ENCODE measurements around the gene MYL11.

Gene MYL11

DNA sequence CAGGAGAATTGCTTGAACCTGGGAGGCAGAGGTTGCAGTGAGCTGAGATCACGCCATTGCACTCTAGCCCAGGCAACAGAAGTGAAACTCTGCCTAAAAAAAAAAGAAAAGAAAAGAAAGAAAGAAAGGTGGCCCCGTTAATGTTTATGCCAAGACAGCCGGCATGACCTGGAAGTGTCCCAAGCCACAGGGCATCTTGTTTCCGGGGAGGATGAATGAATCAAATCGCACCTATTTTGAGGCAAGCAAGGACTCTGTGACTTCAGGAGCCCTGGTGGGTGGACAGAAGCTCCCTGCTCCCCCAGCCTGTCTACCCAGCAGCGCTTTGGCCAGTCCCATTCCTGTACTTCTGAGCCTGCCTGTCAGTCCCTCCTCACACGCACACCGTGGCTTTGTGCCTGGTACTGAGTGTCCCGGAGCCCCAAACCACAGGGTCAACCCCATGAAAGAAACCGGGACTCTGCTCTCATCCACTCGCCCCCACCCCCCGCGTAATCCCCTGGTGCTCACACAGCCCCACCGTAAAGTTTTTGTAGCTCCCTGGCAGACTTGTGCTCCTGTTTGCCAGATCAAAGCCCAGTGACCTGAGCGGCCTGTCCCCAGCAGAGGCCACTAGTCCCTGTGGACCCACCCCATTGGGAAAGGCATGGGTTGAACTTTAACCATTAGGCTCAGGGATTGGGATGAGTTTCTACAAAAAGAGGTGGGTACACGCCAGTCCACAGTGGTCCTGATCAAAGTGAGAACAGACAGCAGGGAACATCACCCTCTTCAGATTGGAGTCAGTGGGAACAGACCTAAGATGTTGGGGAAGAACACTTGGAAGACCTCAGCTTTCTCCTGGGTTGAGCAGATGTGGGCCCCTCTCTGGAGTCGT, 38.8 kb upstream of the MYL11 start:
- Histone ChIP-seq H3K9me3 (ENCODE audit: control insufficient read depth, insufficient read depth, low read depth, low read length) (no peaks in the 10 kb centered on the region), H3K36me3 (ENCODE audit: control insufficient read depth in 2 of 2, insufficient read depth in 1 of 2, low read length in 2 of 2) (no peaks in the 10 kb centered on the region), H3K4me1 (ENCODE audit: control insufficient read depth, insufficient read depth, low read length) (no peaks in the 10 kb centered on the region), H3K4me3 (ENCODE audit: low read depth, low read length) (peak overlapping the region; percentile 21; the same call in 1 of the 2 replicates), H3K27ac (ENCODE audit: extremely low read depth, low read depth, low read length) (no peak overlapping the region)
- CTCF ChIA-PET, result interaction anchor here (0.7 to 1.6 kb wide), 2 partner anchors 74 to 113 kb away, joined by 3 to 6 read pairs; no protein-coding TSS in a partner anchor
- POLR2A ChIA-PET, result interaction anchor here (0.5 to 2.1 kb wide), 11 partner anchors 8 to 455 kb away, joined by 3 to 10 read pairs (median 4); partner anchors contain the start of genes CD2BP2, TBC1D10B and ZNF48
- TF ChIP-seq ZNF561 (tag by site-specific recombination; IDR thresholded peaks at IDR 0.05; ENCODE audit: borderline replicate concordance), result no peak
- TF ChIP-seq ZNF629 (tag by site-specific recombination; IDR thresholded peaks at IDR 0.05), result no peak
- no peak; the same call in 1 of the 2 replicates for TF ChIP-seq HIC1 (tag by site-specific recombination; IDR thresholded peaks at IDR 0.05)
- no peak for TF ChIP-seq ZNF585B (tag by site-specific recombination; IDR thresholded peaks at IDR 0.05)
- no peak for TF ChIP-seq ZNF660 (tag by site-specific recombination; IDR thresholded peaks at IDR 0.05)
- peak; percentile 56 for TF ChIP-seq ZFP69B (tag by site-specific recombination; IDR thresholded peaks at IDR 0.05)
- TF ChIP-seq ZNF324 (tag by site-specific recombination; IDR thresholded peaks at IDR 0.05), result no peak
- TF ChIP-seq ZNF23 (tag by site-specific recombination; IDR thresholded peaks at IDR 0.05; ENCODE audit: borderline replicate concordance), result no peak
- TF ChIP-seq ZNF10 (tag by site-specific recombination; IDR thresholded peaks at IDR 0.05), result no peak
- TF ChIP-seq, protein P1, sequence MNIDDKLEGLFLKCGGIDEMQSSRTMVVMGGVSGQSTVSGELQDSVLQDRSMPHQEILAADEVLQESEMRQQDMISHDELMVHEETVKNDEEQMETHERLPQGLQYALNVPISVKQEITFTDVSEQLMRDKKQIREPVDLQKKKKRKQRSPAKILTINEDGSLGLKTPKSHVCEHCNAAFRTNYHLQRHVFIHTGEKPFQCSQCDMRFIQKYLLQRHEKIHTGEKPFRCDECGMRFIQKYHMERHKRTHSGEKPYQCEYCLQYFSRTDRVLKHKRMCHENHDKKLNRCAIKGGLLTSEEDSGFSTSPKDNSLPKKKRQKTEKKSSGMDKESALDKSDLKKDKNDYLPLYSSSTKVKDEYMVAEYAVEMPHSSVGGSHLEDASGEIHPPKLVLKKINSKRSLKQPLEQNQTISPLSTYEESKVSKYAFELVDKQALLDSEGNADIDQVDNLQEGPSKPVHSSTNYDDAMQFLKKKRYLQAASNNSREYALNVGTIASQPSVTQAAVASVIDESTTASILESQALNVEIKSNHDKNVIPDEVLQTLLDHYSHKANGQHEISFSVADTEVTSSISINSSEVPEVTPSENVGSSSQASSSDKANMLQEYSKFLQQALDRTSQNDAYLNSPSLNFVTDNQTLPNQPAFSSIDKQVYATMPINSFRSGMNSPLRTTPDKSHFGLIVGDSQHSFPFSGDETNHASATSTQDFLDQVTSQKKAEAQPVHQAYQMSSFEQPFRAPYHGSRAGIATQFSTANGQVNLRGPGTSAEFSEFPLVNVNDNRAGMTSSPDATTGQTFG (tag by site-specific recombination; IDR thresholded peaks at IDR 0.05; ENCODE audit: borderline replicate concordance), result no peak
- TF ChIP-seq, protein P2, sequence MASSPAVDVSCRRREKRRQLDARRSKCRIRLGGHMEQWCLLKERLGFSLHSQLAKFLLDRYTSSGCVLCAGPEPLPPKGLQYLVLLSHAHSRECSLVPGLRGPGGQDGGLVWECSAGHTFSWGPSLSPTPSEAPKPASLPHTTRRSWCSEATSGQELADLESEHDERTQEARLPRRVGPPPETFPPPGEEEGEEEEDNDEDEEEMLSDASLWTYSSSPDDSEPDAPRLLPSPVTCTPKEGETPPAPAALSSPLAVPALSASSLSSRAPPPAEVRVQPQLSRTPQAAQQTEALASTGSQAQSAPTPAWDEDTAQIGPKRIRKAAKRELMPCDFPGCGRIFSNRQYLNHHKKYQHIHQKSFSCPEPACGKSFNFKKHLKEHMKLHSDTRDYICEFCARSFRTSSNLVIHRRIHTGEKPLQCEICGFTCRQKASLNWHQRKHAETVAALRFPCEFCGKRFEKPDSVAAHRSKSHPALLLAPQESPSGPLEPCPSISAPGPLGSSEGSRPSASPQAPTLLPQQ (tag by site-specific recombination; IDR thresholded peaks at IDR 0.05), result 0 out of 2 replicates have a peak, but pooled peaks have one; percentile 23
- TF ChIP-seq GLIS2 (tag by site-specific recombination; IDR thresholded peaks at IDR 0.05), result 0 out of 2 replicates have a peak, but pooled peaks have one; percentile 13
- TF ChIP-seq HOXD13 (CRISPR knock-in tag; IDR thresholded peaks at IDR 0.05; ENCODE audit: borderline replicate concordance), result no peak
- TF ChIP-seq ZNF362 (tag by site-specific recombination; IDR thresholded peaks at IDR 0.05), result no peak
- no peak for TF ChIP-seq ZNF571 (tag by site-specific recombination; IDR thresholded peaks at IDR 0.05)
- TF ChIP-seq SP2 (tag by site-specific recombination; IDR thresholded peaks at IDR 0.05), result peak; percentile 18; the same call in 1 of the 2 replicates
- TF ChIP-seq ZNF747 (tag by site-specific recombination; IDR thresholded peaks at IDR 0.05), result no peak
- no peak for TF ChIP-seq OSR2 (tag by site-specific recombination; IDR thresholded peaks at IDR 0.05)
- no peak for TF ChIP-seq ZNF473 (tag by site-specific recombination; IDR thresholded peaks at IDR 0.05)
- peak; percentile 76 for TF ChIP-seq PRDM10 (tag by site-specific recombination; IDR thresholded peaks at IDR 0.05)
- TF ChIP-seq ZNF76 (tag by site-specific recombination; IDR thresholded peaks at IDR 0.05; ENCODE audit: borderline replicate concordance, low read depth), result no peak
- TF ChIP-seq ZNF600 (tag by site-specific recombination; IDR thresholded peaks at IDR 0.05), result peak; percentile 78
- no peak for TF ChIP-seq ZNF274 (IDR thresholded peaks at IDR 0.05; ENCODE audit: low read length)
- TF ChIP-seq ZNF274 (tag by site-specific recombination; IDR thresholded peaks at IDR 0.05; ENCODE audit: borderline replicate concordance), result no peak
- TF ChIP-seq KLF10 (tag by site-specific recombination; IDR thresholded peaks at IDR 0.05), result no peak
- no peak for TF ChIP-seq ZNF677 (tag by site-specific recombination; IDR thresholded peaks at IDR 0.05)

Measured in HEK293 (cell line).